NCI-H128 (cell line): ENCODE measurements around the gene PBX1.
A peak's percentile ranks its signal among the peaks of the same experiment; 100 is the strongest.

ENCODE experiments used
- DNase-seq: peaks from one replicate; lab custom pipeline; 2025; ENCODE audit not compliant: unreplicated experiment; lab: John Stamatoyannopoulos, UW

PBX1 gene

DNA sequence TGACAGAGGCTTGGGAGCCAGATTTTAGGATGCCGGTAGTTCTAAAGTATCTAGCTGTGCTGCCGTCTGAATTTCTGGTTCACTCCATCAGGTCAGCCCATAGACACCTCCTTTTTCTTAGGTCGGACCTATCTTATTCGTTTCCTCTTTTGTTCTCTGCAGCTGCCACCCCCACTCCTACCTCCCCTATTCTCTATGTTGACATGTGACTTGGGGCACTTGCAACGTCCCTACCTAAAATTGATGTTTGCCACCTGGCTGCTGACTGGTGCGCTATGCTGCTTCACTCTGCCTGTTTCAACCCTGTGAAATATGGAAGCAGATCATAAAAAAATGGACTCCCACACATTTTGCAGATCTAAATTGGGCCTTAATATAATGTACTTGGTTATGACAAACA, 55.3 kb downstream of the PBX1 start:
- no peak for DNase-seq

- no peak for DNase-seq
Measured at GRCh38 chr1:164617377-164618201, 58.6 kb downstream of the PBX1 start.

DNA sequence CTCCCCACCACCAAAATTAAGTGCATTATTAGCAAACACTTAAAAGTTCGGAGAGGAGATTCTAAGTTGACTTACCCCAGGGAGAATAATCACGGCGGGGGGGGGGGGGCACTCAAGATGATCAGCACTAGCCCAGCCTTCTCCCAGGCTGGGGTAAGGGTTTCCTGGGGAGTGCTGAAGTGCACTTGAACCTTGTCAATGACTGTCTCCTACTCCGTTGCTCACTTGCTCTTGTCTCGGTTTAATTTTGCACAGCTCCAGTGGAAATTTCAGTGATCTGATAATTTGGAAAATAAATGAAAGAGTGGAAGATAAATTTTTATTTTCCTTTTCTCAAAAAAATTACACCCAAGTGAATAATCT, 59.2 kb downstream of the PBX1 start:
- DNase-seq, result peak; percentile 62

DNA sequence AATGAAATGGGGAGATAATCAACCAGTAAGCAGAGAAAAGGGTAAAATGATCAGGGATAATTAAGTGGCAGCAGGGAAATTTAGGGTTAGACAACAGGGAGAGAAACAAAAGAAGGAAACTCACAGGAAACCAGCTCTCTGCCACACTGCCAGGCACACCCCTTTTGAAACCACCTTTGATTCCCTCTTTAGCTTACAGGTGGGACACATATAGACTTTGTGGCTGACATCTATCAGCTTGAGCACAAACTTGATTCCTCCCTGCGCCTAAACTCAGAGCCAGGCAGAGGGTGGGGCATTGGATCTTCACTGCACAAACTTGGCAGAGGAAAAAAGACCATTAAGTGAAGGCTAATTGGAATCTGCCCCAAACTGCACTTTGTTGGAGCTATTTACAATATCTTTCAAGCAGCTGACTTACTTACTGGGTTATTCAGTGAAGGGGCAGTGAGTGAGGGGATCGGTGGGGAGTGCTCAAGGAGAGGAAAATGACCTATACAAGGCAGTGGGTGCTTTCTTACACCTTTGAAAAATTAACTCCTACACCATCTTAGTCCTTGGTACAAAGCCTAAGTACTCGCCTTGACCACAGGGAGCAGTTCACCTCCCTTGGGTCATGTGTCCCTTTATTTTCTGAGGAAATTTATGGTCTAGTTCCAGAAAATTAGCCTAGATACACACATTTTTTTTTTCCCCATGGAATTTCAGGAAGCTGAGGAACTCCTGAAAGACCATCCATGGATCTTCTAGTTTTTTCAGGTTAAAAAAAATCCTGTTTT, 60.2 kb downstream of the PBX1 start:
- DNase-seq, result no peak

DNA sequence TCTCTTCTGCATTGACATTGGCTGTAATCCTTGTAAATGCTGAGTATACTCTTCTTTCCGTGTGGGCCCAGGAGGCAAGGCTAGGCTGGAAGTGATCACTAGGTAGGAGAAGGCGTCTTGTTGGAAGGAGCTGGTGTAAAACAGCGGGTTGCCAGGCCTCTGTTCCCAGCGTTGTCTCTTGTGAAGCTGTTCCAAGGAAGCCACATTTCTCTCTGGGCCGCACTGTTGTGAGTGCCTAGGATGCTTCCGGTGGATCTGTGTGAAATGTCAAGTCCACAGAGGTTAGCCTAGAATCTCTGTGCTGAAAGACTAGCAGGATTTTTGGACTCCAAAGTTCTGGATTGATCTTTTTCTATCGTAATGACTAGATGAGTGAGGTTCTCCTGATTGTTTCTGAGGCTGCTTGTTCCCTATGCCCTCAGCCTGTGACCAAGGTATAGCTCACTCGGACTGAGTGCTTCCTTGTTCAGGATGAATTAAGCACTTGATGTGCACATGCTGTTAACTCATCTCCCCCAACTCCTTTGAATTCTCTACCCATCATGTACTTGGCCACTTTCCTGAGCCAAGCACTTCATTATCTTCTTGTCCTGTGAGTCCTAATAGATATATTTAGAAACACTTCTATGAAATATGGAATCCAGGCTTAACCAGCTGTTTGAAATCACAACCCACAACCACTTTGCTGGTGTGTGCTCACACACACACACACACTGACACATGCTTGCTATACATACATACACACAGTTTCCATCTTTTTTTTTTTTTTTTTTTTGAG, 63.3 kb downstream of the PBX1 start:
- no peak for DNase-seq

GRCh38 chr1:164623805-164624204, 64.8 kb downstream of the PBX1 start:
- DNase-seq, result no peak

DNA sequence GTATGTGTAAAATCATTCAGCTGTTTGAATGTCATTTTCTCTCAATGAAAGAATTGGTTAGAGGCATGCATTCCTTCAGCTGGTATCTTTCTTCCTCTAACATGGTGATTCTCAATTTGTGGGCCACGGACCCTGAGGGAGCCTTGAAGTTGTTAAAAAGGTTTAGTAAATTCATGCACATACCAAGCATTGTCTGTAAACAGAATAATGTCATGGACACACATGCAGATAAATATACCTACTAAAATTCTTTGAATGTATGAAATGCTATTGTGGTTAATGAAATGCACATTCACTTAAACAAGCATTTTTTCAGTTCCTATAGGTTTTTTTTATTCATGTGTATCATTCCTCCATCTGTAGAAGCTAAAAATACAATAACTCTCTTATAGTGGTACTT, 65.4 kb downstream of the PBX1 start:
- no peak for DNase-seq

DNA sequence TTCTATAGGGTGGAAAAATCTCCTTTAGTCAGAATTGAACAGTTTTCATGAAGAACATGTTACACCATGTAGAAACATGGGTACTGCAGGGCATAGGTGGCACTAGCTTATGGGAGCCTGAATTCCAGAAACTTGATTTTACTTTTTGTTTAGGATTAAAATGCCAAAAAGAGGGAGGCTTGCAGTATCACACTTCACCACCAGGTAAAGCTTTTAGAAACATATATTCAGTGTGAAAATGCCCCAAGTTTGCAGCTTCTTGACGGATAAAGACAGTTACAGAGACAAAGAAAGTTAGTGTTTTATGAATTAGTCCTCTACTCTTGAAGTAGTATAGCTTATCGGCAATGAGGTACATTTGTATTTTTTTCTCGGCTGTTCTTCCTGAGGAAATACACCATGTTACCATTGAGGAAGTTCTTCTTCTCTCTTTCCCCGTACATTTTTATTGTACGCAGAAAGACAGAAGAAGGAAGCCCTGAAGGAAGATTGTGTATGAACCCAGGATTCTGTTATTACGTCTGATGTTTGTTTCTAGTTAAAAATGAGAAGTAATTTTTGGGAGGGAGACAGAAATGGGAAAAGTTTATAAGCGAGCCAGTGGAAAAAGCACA, 66.1 kb downstream of the PBX1 start:
- no peak for DNase-seq

DNA sequence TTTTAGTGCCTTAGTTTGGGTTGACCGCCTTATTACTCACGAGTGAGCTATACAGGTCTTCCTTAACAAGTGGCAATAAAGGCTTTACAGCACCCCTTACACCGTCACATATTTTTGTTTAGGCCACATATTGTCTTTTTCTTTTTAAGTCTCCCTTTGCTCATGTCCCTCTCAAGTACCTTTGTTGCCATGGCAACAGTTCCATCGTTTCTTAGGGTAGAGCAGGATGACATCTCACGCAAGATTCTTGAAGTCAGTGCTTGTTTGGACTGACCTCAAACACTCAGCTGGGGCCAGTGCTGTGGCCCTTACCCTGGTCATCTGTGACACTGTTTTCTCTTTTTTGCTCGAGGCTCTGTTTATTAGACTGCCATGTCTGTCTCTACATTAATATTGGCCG, 69.8 kb downstream of the PBX1 start:
- no peak for DNase-seq

DNA sequence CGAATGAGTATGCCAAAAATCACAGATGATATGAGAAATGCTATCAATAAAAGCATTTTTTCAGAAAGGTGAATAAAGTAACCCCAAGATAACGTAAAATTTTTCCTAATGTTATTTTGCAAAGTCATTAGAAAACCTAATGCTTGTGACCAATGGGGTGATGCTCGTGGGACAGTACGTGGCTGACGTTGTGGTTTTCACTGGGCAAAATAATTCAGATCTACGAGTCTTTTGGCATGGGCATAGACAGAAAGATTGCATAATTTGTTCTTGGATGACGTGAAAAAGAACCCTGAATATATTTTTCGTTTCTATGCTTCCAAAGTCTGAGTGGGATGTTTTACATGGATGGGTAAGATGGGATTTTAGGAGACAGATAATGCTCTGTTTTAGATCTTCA, 71.0 kb downstream of the PBX1 start:
- no peak for DNase-seq

- DNase-seq, result no peak
Measured at GRCh38 chr1:164630626-164631396, 71.8 kb downstream of the PBX1 start.

DNA sequence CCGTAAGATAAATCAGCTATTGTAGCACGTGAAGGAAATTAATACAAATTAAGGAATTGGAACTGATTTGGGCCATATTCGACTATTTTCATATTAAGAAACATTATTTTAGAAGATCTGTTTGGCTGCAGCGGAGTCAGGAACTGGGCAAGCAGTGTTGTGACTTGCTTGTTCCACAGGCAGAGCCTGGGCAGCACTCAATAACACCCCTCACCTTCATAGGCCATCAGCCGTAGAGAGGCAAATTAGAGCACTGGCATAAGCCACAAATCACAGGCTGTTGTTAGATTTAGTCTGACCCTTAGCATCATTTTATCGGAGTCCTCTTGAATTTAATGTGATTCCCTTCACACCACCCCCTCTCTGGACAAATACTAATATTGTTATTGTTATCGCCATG, 72.8 kb downstream of the PBX1 start:
- DNase-seq, result no peak

- DNase-seq, result no peak
Measured at GRCh38 chr1:164633997-164634396, 75.0 kb downstream of the PBX1 start.

DNA sequence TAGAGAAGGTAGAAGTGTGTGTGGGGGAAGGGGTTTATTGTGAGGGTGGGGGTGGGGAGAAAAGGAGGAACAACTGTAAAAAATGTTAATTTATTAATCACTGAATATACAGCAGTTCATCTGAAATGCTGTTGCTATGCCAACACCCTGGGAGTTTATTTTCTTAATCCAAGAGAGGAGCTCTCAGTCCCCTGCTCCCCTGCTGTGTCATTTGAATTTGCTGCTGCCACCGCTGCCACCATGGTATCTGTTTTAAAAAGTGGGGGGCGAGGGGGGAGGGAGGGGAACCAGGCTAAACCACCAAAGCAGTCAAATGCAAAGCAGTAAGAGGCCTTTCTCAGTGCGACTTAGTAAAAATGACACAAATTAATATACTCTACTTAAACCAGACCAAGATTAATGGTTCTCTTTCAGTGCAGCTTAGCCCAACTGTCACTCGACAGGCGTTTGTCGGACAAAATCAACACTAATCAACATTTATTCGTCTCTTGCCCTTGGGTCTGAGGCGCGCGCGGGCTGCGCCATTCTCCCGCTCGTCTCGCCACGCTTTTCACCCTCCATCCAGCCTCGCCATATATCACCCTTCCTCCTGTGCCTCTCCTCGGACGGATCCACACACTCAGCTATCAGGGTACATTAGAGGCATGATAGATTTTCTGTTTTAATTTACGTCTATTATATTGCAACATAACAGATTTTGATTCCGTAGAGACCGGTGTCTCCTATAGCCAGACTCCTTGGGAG, 76.2 kb downstream of the PBX1 start:
- DNase-seq, result no peak

DNA sequence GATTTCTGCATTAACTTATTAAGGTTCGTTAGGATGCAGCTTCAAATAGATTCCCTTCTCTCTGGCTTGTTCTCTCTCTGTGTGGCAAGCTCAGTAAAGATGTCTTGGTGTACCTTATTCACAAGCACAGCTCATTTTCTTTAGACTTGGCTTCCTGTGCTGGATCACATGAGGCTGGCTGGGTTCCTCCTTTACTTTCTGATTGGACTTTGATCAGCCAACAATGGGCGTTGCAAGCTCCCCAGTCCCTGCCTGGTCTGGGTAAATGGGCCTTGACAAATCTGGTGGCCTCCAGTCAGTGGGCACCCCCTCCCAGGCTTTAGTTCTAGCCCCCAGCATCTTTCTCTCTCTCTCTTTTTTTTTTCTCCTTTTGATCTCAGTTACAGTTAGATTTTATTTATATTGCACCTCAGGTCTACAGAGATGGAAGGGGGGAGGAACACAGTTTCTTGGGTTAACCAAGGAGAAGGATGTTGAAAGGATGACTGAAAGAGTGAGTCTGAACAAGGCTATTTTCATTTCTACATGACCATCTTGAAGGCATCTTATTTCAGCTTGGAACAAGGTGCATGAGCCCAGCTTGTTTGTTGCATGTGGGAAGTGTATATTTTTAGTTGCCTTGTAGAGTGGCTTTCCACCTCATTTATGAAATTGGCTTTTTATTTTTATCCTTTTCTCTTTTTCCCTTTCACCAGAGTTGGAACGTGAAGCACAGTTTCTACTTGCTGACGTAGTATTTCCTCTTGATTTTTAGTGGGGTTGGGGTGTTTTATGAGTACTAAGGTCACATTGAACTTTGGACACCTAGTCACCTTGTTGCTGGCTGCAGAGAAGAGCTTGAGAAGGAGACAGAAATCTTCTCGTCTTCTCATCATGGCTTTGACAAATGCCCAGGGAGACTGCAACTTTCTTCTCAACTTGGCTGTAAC, 77.1 kb downstream of the PBX1 start:
- DNase-seq, result no peak

GRCh38 chr1:164636757-164637156, 77.8 kb downstream of the PBX1 start:
- DNase-seq, result no peak

GRCh38 chr1:164637461-164638375, 78.7 kb downstream of the PBX1 start:
- no peak for DNase-seq
